ENCODE results near the gene RNPEP.
A peak's percentile ranks its signal among the peaks of the same experiment; 100 is the strongest.
"Not testable (repeated sequence)": the region's sequence is repeated elsewhere in the genome, so short reads cannot be mapped to it uniquely, and the experiment has no call there.

The RNPEP gene

GRCh38 chr1:202011994-202012393 lies 29.5 kb downstream of the RNPEP start:
- no peak for DNase-seq (ENCODE audit: low read depth)

GRCh38 chr1:202012544-202013478 lies 30.4 kb downstream of the RNPEP start:
- DNase-seq (ENCODE audit: low read depth) = no peak

- no peak for DNase-seq (ENCODE audit: low read depth)
Observed at GRCh38 chr1:202013603-202014002, 31.2 kb downstream of the RNPEP start.

- DNase-seq (ENCODE audit: low read depth) = no peak
Observed at GRCh38 chr1:202014060-202014459, 31.6 kb downstream of the RNPEP start.

GRCh38 chr1:202014915-202015661 lies 32.6 kb downstream of the RNPEP start:
- DNase-seq (ENCODE audit: low read depth) = no peak

- DNase-seq (ENCODE audit: low read depth) = no peak
Observed at GRCh38 chr1:202015662-202015937, 33.2 kb downstream of the RNPEP start.

GRCh38 chr1:202016022-202016810 lies 33.8 kb downstream of the RNPEP start:
- DNase-seq (ENCODE audit: low read depth) = no peak

GRCh38 chr1:202016811-202017748 lies 34.6 kb downstream of the RNPEP start:
- DNase-seq (ENCODE audit: low read depth) = no peak

GRCh38 chr1:202017749-202018467 lies 35.5 kb downstream of the RNPEP start:
- no peak for DNase-seq (ENCODE audit: low read depth)

- no peak for DNase-seq (ENCODE audit: low read depth)
Observed at GRCh38 chr1:202018468-202019234, 36.2 kb downstream of the RNPEP start.

- DNase-seq (ENCODE audit: low read depth) = not testable (repeated sequence)
Observed at GRCh38 chr1:202019235-202019558, 36.7 kb downstream of the RNPEP start.

GRCh38 chr1:202023001-202023433 lies 40.6 kb downstream of the RNPEP start:
- DNase-seq (ENCODE audit: low read depth) = no peak

- no peak for DNase-seq (ENCODE audit: low read depth)
Observed at GRCh38 chr1:202029171-202029665, 46.8 kb downstream of the RNPEP start.

- DNase-seq (ENCODE audit: low read depth) = no peak
Observed at GRCh38 chr1:202029727-202030126, 47.3 kb downstream of the RNPEP start.

- DNase-seq (ENCODE audit: low read depth) = no peak
Observed at GRCh38 chr1:202031796-202032195, 49.3 kb downstream of the RNPEP start.

GRCh38 chr1:202034149-202034682 lies 51.8 kb downstream of the RNPEP start:
- no peak for DNase-seq (ENCODE audit: low read depth)

GRCh38 chr1:202034683-202035462 lies 52.4 kb downstream of the RNPEP start:
- peak; percentile 85 for DNase-seq (ENCODE audit: low read depth)

GRCh38 chr1:202036595-202037387 lies 54.3 kb downstream of the RNPEP start:
- no peak for DNase-seq (ENCODE audit: low read depth)
